Suppressor macrophage treated with lipopolysaccharide for 4 hours (primary cell): ENCODE measurements around the gene FAS.
"Not testable (repeated sequence)": the region's sequence is repeated elsewhere in the genome, so short reads cannot be mapped to it uniquely, and the experiment has no call there.

Source experiments
- DNase-seq: peaks from one replicate; pipeline ENCODE4 v3.0.0-alpha.2; 2020

The FAS gene

DNA sequence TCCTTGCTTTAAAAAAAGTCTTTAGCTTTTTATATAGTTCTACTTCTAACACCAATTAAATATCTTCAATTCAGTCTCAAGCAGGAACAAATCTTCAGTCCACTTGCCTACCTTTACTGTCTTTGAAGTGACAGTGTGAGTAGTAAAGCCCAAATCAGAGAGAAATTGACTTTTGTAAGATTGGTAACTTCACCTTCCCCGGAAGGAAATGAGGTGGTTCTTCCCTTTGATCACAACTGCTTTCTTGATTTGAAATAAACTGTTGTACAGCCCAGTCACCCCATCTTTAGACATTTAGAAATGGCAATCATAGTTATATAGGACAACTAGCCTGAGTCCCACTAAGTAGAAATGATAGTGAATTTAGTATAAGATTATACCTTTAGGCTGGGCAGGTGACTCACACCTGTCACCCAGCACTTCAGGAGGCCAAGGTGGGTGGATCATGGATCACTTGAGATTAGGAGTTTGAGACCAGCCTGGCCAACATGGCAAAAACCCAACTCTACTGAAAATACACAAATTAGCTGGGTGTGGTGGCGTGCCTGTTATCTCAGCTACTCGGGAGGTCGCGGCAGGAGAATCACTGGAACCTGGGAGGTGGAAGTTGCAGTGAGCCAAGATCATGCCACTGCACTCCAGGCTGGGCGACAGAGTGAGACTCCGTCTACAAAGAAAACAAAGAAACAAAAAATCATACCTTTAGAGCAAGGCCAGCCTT is 4.7 kb downstream of the FAS start:
- no peak for DNase-seq

DNA sequence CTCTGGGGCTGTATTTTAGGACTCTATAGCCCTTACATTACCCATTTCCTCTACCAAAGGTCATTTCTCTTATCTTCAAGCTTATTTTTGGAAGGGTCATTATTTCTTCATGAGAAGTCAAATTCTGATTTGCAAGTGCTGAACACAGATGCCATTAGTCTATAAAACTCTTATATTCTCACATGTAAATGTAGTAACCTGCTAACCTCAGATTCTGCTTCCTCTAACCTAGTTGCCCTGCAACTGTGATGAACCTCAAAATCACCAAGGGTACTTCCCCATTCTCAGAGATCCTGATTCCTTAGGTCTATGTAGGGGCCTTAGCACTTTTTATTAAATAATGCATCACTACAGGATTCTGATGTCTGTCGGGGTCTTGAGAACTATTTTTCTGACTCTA is 6.3 kb downstream of the FAS start:
- no peak for DNase-seq

DNA sequence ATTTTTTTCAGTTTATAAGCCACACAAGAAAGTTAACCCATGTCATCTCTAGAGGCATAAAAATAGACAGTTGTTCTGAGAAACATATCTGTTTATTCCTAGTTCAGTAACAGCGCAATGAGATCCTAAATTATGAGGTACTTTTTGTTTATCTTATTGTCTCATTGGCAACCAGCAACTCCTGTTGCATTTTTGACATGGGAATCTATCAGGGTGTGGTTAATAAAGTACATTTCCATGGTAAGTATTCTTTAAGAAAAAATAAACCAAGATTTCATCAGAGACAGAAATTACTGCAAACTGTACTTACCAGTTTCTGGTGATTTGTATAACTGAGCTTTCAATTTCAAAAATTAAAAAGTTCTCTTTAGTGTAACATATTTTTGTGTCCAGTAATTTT is 9.0 kb downstream of the FAS start:
- DNase-seq, result peak; percentile 18

DNA sequence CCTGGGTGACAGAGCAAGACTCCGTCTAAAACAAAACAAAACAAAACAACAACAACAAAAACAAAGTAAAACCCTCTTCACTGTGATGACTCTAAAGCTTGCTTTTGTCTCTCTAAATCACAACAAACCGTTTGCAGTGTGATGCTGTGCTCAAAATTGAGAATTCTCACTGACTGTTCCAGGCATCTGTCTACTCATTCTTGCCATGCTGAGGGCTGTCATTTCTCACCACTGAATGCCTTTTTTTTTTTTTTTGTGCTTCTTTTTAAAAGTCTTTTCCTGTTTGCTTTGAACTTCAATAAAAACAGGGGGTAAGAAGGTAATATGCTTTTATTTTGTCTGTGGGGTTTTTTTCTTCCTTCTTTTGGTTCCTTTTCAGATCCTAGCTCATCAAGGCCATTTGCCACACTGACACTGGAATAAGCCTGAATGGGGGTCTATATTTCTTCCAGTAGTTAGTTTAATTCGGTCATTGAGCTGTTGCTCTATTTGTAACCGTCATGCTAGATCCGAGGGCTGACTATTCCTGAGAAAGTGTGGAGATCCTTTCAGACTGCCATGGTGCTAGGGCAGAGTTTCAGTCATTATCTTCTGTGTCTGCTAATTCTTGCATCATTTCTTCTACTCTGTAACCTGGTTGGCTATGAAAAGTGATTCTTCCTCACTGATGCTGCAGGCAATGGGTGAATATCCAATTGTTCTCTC is 10.6 kb downstream of the FAS start:
- DNase-seq, result no peak

DNA sequence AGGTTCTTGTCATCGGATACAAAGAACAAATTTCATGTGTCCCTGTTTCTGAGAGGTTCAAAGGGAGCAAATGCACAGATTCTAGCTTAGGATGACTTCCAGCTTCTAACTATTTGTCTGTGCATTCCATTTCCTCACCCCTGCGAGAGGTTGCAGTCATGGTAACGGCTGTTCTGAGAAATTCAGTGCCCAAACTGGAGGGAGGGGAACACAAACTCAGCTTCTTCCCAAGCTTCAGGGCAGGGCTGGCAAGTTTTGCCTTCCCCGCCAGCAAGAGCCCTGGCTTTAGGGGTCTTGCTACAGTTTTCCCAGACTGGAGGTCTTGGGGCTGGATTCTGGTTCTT is 11.1 kb downstream of the FAS start:
- DNase-seq, result no peak

DNA sequence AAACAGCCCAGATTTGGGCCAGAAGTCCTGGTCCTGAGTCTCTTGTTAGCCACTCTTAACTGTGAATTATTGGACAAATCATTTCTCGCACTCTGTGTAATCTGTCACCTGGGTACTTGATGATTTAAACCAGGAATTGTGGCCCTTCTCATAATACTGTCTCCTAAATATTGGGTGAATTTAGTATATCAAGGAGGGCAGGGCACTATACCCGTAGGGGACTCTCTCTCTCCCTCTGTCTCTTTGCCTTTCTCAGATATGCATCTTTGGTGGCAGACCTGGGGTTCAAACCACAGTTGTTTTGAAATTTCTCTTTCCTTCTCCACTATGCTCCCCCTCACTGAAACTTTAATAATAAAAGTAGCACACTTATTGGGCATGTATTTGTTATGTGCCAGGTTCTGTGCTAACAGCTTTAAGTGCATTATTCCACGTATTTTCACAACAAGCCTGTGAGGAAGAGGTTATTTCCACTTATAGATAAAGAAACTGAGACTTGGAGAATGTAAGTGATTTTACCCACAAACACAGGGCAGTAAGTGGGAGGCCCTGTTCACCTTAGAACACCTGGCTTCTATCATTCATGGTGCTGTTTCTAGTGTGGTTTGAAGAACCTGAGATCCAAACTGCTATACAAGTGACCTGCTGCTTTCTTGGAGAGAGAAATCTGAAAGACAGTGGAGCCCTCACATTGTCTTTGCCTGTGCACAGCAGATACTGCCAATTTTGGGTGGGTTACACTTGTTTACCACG is 11.8 kb downstream of the FAS start:
- DNase-seq, result no peak

DNA sequence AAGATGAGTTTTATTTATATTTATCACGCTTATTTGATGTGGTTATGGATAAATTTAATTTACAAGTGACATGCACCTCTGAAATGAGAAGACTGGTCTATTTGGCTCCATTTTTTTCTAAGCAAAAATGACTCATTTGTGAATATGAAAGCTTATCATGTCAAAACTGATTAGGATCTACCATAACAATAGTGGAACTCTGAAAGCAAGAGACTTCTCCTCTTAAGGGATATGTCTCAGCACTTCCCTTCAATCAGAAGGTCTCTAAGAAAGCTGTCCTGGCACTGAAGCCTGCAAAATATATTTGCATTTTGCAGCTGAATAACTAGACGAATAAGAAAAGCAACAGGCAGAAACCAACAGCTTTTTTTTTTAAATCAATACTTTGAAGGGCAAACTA is 12.7 kb downstream of the FAS start:
- DNase-seq, result no peak

- DNase-seq, result no peak
Observed at GRCh38 chr10:89007129-89007893, 16.7 kb downstream of the FAS start.

GRCh38 chr10:89018700-89019346 is 28.2 kb downstream of the FAS start:
- DNase-seq, result not testable (repeated sequence)

DNA sequence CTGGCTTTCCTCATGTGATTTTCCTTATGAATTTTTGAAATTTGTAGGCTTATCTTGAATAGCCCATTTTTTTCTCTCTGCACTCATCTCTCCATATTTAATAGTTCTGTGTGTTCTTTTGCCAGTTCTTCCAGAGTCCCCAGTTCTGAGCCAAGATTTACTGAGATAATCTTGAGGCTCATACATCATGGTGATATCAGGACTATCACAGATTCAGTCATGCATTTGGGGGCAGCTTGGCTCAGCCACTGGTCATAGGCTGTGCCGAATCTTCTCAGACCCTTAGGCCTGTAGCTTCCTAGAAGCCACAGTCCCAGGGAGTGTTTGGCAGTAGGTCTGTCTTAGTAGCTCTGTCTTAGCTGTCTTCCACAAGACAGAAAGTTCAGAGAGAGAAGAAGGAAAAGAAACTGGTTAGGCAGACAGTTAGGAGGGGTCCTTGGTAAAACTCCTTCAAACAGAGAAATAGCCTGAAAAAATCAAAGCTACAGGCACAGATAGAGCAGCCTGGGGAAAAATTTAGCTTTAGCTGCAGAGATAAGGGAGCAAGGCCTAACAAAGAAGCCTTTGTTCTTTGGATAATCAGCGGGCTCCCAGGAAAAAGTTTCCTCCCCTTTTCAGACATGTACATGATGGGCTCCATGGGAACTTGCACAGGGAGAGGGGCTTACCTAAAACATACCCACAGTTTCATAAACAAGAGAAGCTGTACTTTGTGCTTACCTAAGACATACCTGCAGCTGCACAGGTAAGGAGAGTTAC is 29.1 kb downstream of the FAS start:
- DNase-seq, result no peak

DNA sequence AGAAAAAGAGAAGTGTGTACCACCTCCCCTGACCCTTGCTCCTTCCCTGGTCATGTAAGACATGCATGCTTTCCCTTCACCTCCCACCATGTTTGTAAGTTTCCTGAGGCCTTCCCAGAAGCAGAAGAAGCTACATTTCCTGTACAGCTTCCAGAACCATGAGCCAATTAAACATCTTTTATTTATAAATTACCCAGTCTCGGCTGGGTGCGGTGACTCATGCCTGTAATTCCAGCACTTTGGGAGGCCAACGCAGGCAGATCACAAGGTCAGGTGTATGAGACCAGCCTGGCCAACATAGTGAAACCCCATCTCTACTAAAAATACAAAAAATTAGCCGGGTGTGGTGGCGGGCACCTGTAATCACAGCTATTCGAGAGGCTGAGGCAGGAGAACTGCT is 30.9 kb downstream of the FAS start:
- not testable (repeated sequence) for DNase-seq

GRCh38 chr10:89022734-89023133 is 32.1 kb downstream of the FAS start:
- no peak for DNase-seq

DNA sequence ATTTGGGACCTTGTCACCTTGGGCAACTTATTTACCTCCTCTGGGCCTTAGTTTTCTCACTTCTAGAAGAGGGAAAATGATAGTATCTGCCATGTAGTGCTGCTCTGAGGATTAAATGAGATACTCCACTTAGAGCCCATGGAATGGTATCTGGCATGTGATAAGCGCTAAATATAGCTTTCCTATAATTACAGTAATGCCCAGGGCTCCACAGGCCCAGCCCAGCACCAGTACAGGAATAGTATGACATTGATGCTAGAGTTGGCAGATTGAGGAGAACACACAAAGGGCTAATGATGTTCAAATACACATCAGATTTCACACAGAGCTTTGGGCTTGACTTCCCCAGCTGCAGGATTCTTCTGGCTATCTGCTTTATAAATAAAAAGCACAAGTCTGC is 34.9 kb downstream of the FAS start:
- DNase-seq, result no peak

- DNase-seq, result no peak
Observed at GRCh38 chr10:89029181-89029580, 38.6 kb downstream of the FAS start.

DNA sequence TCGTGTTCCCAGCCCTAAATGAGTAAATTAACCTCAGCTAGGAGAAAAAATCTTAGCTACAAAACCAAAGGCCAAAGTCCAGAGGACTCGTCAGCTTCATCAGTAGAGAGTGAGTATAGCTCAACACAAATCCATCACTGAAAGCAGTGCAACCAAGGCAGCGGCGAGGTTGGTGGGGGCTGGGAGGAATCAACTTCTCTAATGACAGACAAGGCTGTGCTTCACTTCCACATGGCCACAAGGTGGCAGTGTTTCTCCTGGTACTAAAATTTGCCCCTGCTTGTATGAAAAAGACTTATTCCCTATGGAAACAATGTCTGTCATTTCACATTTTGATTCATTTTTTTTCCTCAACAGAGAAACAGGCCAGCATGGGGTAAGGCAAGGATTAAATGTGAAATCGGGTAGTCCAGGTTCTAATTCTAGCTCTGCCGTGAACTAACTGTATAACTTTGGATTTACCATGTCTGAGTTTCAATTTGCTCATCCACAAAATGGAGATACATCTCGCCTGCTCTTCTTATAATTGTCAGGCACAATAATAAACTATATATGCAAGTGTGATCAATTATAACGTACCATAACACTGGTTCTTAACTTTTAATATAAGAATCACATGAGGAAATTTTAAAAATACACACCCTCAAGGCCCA is 39.3 kb downstream of the FAS start:
- DNase-seq, result peak; percentile 85

GRCh38 chr10:89030791-89031190 is 40.2 kb downstream of the FAS start:
- peak; percentile 62 for DNase-seq

DNA sequence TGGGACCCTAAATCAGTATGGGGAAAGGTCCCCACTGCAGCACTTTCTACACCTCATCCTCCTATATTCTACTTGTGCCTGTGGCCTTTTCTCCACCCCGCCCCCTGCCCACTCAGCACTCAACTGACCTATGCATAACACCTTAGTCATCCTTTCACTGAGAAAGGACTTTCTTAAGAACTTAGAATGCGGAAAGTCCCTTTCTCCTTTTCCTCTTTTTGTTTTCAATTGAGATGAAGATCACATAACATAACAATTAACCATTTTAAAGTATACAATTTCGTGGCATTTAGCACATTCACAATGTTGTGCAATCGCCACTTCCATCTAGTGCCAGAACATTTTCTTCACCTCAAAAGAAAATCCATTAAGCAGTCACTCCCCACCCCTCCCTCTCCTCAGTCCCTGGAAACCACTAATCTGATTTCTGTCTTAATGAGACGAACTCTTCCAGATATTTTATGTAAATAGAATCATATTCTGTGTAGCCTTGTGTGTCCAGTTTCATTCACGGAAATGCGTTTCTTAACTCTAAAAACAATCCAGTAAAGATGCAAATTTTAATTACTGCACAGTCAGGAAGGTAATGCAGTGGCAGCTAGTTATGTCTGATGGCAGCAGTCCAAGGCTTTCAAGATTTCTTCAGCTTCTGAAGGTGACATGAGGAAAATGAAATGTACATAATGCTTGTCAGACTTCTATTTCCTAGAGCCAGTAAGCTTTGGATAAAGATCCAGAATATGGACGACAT is 41.7 kb downstream of the FAS start:
- DNase-seq, result peak; percentile 94

DNA sequence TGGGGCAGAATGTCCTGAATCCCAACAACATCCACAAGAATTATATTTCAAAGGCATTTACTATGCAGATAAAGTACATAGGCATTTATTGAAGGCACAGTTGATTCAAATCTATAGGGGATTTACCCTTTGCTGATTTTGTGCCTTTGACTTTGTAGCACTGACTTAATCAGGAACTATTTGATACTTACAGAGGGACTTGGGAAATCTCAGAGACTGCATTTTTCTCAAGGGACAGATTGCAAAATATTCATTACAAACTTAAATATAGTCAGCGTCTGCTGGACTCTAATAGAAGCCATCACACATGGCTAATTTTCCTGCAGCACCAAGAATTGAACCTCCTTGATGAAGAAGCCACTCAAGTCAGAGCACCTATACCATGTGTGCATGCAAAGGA is 44.9 kb downstream of the FAS start:
- DNase-seq, result peak; percentile 52

GRCh38 chr10:89037096-89037495 is 46.5 kb downstream of the FAS start:
- peak; percentile 59 for DNase-seq

GRCh38 chr10:89042562-89042961 is 52.0 kb downstream of the FAS start:
- no peak for DNase-seq

DNA sequence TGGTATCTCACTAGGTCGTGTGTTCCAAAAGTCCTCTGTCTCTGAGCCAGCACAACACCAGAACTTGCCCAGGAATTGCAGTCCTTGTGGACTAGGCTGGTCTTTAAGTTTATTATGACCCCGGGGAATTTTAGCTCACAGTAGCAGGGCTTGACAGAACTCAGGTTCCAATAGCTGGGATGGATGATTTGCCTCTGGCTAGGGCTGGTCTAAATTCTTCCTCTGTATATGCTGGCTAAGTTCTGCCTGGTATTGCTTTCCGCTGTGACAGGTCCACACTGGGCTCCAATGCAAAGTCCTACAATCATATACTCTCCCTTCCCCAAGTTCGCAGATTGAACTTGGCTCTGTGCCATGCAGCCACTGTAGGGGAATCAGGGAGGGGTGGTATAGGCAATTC is 52.5 kb downstream of the FAS start:
- DNase-seq, result no peak
